A673 (cell line): ENCODE measurements around the gene AQP12B. TPM values are rescaled to one million over a fixed set of nuclear protein-coding genes. Genes with fewer than 3 reads are reported as not detected.

Experiments
- BruUV-seq: library from RNA; stranded (reverse); fragments of 400-500 nt; replicated peaks from 2 replicates; lab custom pipeline; 2021; lab: Mats Ljungman, UMichigan
- CTCF ChIA-PET: fragments of 300-600 bp; sonication (Branson Sonifier 250); formaldehyde crosslinking; loops from one replicate; lab custom pipeline; 2022; ENCODE audit warnings: antibody characterized with exemption; lab: Charles Lee
- POLR2A ChIA-PET: fragments of 300-600 bp; sonication (Branson Sonifier 250); formaldehyde crosslinking; loops from one replicate; lab custom pipeline; 2022; ENCODE audit warnings: antibody characterized with exemption; ENCODE audit not compliant: low non-redundant PET; lab: Charles Lee
- DNase-seq: peaks from one replicate; pipeline ENCODE4 v3.0.0-alpha.2; 2015; ENCODE audit warnings: low spot score
- H3K27ac ChIP-seq: fragments of 200-600 bp; sonication (generic); 2 replicates; pipeline ENCODE4 v1.5.1; 2016; ENCODE audit warnings: mixed run types, low read depth, mild to moderate bottlenecking, mixed read lengths, antibody characterized with exemption, low read length; ENCODE audit not compliant: poor library complexity, severe bottlenecking
- H3K27me3 ChIP-seq: fragments of 200-600 bp; sonication (generic); replicated peaks from 2 replicates; pipeline ENCODE4 v1.6.1; 2017; ENCODE audit warnings: mixed run types, low read depth, mild to moderate bottlenecking, mixed read lengths, antibody characterized with exemption, low read length; ENCODE audit not compliant: insufficient read depth, poor library complexity
- H3K36me3 ChIP-seq: fragments of 200-600 bp; sonication (generic); 2 replicates; pipeline ENCODE4 v1.6.1; 2016; ENCODE audit warnings: mixed run types, mild to moderate bottlenecking, mixed read lengths, antibody characterized with exemption, low read length; ENCODE audit not compliant: insufficient read depth, poor library complexity, severe bottlenecking
- H3K4me1 ChIP-seq: fragments of 200-600 bp; sonication (generic); 2 replicates; pipeline ENCODE4 v1.6.1; 2017; ENCODE audit warnings: mixed run types, mild to moderate bottlenecking, mixed read lengths, antibody characterized with exemption, low read length; ENCODE audit not compliant: insufficient read depth, poor library complexity, severe bottlenecking
- H3K4me3 ChIP-seq: fragments of 200-600 bp; sonication (generic); 2 replicates; pipeline ENCODE4 v1.5.1; 2016; ENCODE audit warnings: low read depth, mixed run types, mild to moderate bottlenecking, mixed read lengths, low read length; ENCODE audit not compliant: poor library complexity, severe bottlenecking
- H3K9me3 ChIP-seq: fragments of 200-600 bp; sonication (generic); 2 replicates; pipeline ENCODE4 v1.6.1; 2016; ENCODE audit warnings: mixed run types, low read depth, mild to moderate bottlenecking, mixed read lengths, antibody characterized with exemption, low read length; ENCODE audit not compliant: poor library complexity, severe bottlenecking
- EZH2 ChIP-seq: fragments of 200-600 bp; sonication (generic); IDR thresholded peaks from 2 replicates; pipeline ENCODE4 v1.6.1; 2017; ENCODE audit warnings: borderline replicate concordance, low read depth, mild to moderate bottlenecking, mixed read lengths, antibody characterized with exemption, low read length; ENCODE audit not compliant: poor library complexity, severe bottlenecking
- intact Hi-C: fragments of 100-400 bp; cut with micrococcal nuclease; formaldehyde crosslinking; loops from one replicate; pipeline ENCODE4 v1.10.0; 2022; ENCODE audit not compliant: unreplicated experiment
- total RNA-seq: library from RNA; stranded (reverse); gene quantifications from 2 replicates; pipeline ENCODE4 v1.2.3, GENCODE V29; 2021
- TF ChIP-seq, protein P1 (sequence below): fragments of 300-800, 200-600 bp; sonication (generic); conservative IDR thresholded peaks from 2 replicates; pipeline ENCODE4 v1.5.1; 2017; ENCODE audit warnings: low read depth, mild to moderate bottlenecking, antibody characterized with exemption, low read length, moderate library complexity, mixed read lengths

AQP12B gene
- total RNA-seq, 1 experiment from 2014 or later: not detected

GRCh38 chr2:240727913-240728312, 45.2 kb upstream of the AQP12B start:
- H3K27ac ChIP-seq: no peak overlapping the region
- peaks cover 26% of the 10 kb centered on the region for H3K36me3 ChIP-seq
- BruUV-seq: no TSS peak
- intact Hi-C loops: no loop called here
- H3K9me3 ChIP-seq: no peaks in the 10 kb centered on the region
- POLR2A ChIA-PET: no interaction called here
- H3K27me3 ChIP-seq: no peaks in the 10 kb centered on the region
- H3K4me3 ChIP-seq: no peak overlapping the region
- no peaks in the 10 kb centered on the region for H3K4me1 ChIP-seq
- TF ChIP-seq, protein P1, sequence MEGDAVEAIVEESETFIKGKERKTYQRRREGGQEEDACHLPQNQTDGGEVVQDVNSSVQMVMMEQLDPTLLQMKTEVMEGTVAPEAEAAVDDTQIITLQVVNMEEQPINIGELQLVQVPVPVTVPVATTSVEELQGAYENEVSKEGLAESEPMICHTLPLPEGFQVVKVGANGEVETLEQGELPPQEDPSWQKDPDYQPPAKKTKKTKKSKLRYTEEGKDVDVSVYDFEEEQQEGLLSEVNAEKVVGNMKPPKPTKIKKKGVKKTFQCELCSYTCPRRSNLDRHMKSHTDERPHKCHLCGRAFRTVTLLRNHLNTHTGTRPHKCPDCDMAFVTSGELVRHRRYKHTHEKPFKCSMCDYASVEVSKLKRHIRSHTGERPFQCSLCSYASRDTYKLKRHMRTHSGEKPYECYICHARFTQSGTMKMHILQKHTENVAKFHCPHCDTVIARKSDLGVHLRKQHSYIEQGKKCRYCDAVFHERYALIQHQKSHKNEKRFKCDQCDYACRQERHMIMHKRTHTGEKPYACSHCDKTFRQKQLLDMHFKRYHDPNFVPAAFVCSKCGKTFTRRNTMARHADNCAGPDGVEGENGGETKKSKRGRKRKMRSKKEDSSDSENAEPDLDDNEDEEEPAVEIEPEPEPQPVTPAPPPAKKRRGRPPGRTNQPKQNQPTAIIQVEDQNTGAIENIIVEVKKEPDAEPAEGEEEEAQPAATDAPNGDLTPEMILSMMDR: no peak
- TF ChIP-seq EZH2: no peak
- CTCF ChIA-PET: no interaction called here
- DNase-seq: no peak

DNA sequence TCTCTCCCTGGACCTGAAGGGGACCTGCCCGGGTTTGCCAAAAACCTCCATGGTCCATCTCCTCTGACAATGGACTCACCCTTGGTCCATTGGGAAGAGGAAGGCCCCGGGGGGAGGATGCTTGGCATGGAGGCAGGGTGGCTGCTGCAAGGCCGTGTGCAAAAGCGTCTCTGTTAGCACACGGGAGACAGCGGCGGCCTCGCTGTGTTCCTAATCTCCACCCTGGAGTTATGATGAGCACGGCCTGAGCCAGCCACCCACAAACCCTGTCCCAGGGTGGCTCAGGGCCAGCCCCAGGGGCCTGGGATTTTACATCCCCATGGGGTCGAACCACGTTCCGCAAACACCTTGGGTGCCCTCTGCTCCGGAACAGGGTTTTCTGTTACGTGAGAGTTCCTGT, 44.8 kb upstream of the AQP12B start:
- TF ChIP-seq, protein P1: no peak
- TF ChIP-seq EZH2: no peak
- Histone ChIP-seq H3K27ac (no peak overlapping the region), H3K36me3 (peaks cover 29% of the 10 kb centered on the region), H3K9me3 (no peaks in the 10 kb centered on the region), H3K4me1 (no peaks in the 10 kb centered on the region), H3K27me3 (no peaks in the 10 kb centered on the region), H3K4me3 (no peak overlapping the region)
- BruUV-seq: no TSS peak
- no peak for DNase-seq
- CTCF ChIA-PET: no interaction called here
- intact Hi-C loops: no loop called here
- POLR2A ChIA-PET: no interaction called here

- TF ChIP-seq EZH2: no peak
- TF ChIP-seq, protein P1: no peak
- Histone ChIP-seq H3K4me3 (no peak overlapping the region), H3K9me3 (no peaks in the 10 kb centered on the region), H3K36me3 (peaks cover 33% of the 10 kb centered on the region), H3K27me3 (no peaks in the 10 kb centered on the region), H3K27ac (no peak overlapping the region), H3K4me1 (no peaks in the 10 kb centered on the region)
- ChIA-PET POLR2A (no interaction called here), CTCF (no interaction called here)
- BruUV-seq: no TSS peak
- intact Hi-C loops: no loop called here
- DNase-seq: no peak
Observed at GRCh38 chr2:240726876-240727275, 44.2 kb upstream of the AQP12B start.
